AG04450 (cell line): ENCODE measurements around the gene HPCAL1. TPM values are rescaled to one million over a fixed set of nuclear protein-coding genes. Genes with fewer than 3 reads are reported as not detected.

Experiments used
- CTCF ChIA-PET: fragments of 300-600, 350-600 bp; formaldehyde crosslinking; extraction: SDS; loops from one replicate; lab custom pipeline; 2022; ENCODE audit warnings: antibody characterized with exemption, inconsistent platforms; lab: Charles Lee
- POLR2A ChIA-PET: fragments of 350-600 bp; formaldehyde crosslinking; extraction: SDS; loops from one replicate; lab custom pipeline; 2021; ENCODE audit warnings: antibody characterized with exemption, inconsistent platforms; lab: Yijun Ruan, JAX
- DNase-seq: peaks from one replicate; pipeline ENCODE4 v3.0.0-alpha.2; 2011; ENCODE audit warnings: low read depth, low spot score
- H3K27ac ChIP-seq: one replicate; pipeline ENCODE4 v1.5.1; 2012; ENCODE audit warnings: low read depth, low read length, control low read depth
- H3K27me3 ChIP-seq: one replicate; pipeline ENCODE4 v1.6.0; 2012; ENCODE audit warnings: low read length; ENCODE audit not compliant: control insufficient read depth, insufficient read depth
- H3K4me3 ChIP-seq: 2 replicates; pipeline ENCODE4 v1.5.1; 2011; ENCODE audit warnings: mild to moderate bottlenecking, low read depth, low read length, control low read depth
- H3K9me3 ChIP-seq: 2 replicates; pipeline ENCODE4 v1.5.1; 2012; ENCODE audit warnings: low read length; ENCODE audit not compliant: control insufficient read depth, insufficient read depth
- CTCF ChIP-seq: IDR thresholded peaks from 2 replicates; pipeline ENCODE4 v1.5.1; 2011; ENCODE audit warnings: low read depth, low read length, control low read depth, inconsistent platforms
- polyA plus RNA-seq: library from polyadenylated mRNA; depleted of rRNA; stranded (reverse); fragments of >200 nt; gene quantifications from 2 replicates; pipeline ENCODE4 v1.2.3, GENCODE V29; 2011

HPCAL1 gene
- polyA plus RNA-seq, 1 experiment: 14.4 TPM

- DNase-seq: no peak
- H3K27ac ChIP-seq: no peak overlapping the region
- ChIA-PET POLR2A (no interaction called here), CTCF (interaction anchor here (0.6 to 1.4 kb wide), 2 partner anchors 10 kb away, joined by 3 to 4 read pairs; no protein-coding TSS in a partner anchor)
- no peak overlapping the region for H3K4me3 ChIP-seq
- H3K9me3 ChIP-seq: peaks cover 2% of the 10 kb centered on the region; the same call in 1 of the 2 replicates
- H3K27me3 ChIP-seq: no peaks in the 10 kb centered on the region
- no peak for TF ChIP-seq CTCF
Observed at GRCh38 chr2:10399358-10399757, 96.7 kb downstream of the HPCAL1 start.

GRCh38 chr2:10400002-10400401 is 97.3 kb downstream of the HPCAL1 start:
- no peak for DNase-seq
- POLR2A ChIA-PET: no interaction called here
- no peaks in the 10 kb centered on the region for H3K27me3 ChIP-seq

GRCh38 chr2:10400568-10400977 is 97.9 kb downstream of the HPCAL1 start:
- no peak overlapping the region for H3K4me3 ChIP-seq
- peaks cover 2% of the 10 kb centered on the region; the same call in 1 of the 2 replicates for H3K9me3 ChIP-seq
- POLR2A ChIA-PET: no interaction called here
- no peak overlapping the region for H3K27ac ChIP-seq
- no peak for TF ChIP-seq CTCF
- H3K27me3 ChIP-seq: no peaks in the 10 kb centered on the region
- DNase-seq: no peak
- CTCF ChIA-PET: interaction anchor here (0.7 kb wide), 1 partner anchor 8 kb away, joined by 3 read pairs; no protein-coding TSS in a partner anchor

More at GRCh38 chr2:10400002-10400401, 97.3 kb downstream of the HPCAL1 start:
- Histone ChIP-seq H3K9me3 (peaks cover 2% of the 10 kb centered on the region; the same call in 1 of the 2 replicates), H3K27ac (no peak overlapping the region), H3K4me3 (no peak overlapping the region)
- no peak for TF ChIP-seq CTCF
- CTCF ChIA-PET: interaction anchor here (0.6 to 0.7 kb wide), 2 partner anchors 9 to 10 kb away, joined by 3 read pairs; no protein-coding TSS in a partner anchor

GRCh38 chr2:10400978-10401951 is 98.6 kb downstream of the HPCAL1 start:
- POLR2A ChIA-PET: no interaction called here
- CTCF ChIA-PET: no interaction called here

More at GRCh38 chr2:10400978-10401951, 98.6 kb downstream of the HPCAL1 start:
- TF ChIP-seq CTCF: no peak
- Histone ChIP-seq H3K4me3 (no peak overlapping the region), H3K27ac (no peak overlapping the region), H3K27me3 (no peaks in the 10 kb centered on the region), H3K9me3 (peaks cover 2% of the 10 kb centered on the region; the same call in 1 of the 2 replicates)
- DNase-seq: no peak
